Measurements from ENCODE around the gene VRK1.
"Not testable (repeated sequence)": the region's sequence is repeated elsewhere in the genome, so short reads cannot be mapped to it uniquely, and the experiment has no call there.

Gene VRK1

DNA sequence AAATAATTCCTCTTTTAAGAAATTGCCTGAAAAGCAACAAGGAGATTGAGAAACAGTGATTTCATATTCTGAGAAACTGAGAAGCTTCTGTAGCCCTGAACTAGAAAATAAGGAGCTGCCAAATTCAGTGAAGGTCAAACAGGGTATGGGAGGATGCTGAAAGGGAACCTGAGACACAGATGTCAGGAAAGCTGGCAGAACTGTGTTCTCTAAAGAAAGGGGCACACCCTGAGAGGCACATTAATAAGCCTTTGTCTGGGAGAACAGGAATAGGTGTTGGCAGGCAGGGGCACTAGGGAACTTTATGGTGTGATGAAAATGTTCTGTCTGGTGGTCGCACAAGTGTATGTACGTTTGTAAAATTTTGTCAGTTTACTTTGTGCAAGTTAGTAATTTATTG is 29.6 kb downstream of the VRK1 start:
- no peak for DNase-seq (ENCODE audit: low spot score)

DNA sequence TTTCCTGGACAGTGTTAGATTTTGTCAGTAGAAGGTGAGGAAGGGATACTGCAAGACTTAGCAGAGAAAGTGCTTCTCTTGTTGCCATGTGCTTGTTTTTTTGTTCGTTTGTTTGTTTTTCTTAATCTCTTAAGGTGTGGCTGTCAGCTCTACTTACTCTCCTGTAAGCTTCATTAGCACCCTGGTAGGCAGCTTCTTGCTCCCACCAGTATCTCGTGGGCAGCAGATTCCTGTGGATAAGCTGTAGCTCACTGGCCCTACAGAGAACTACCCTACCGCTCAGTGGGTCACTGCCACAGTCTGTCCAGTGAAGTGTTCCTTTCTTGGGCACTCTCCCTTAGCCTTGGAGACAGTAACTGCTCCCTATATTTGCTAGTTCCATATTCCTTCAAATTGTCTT is 30.1 kb downstream of the VRK1 start:
- no peak for DNase-seq (ENCODE audit: low spot score)

DNA sequence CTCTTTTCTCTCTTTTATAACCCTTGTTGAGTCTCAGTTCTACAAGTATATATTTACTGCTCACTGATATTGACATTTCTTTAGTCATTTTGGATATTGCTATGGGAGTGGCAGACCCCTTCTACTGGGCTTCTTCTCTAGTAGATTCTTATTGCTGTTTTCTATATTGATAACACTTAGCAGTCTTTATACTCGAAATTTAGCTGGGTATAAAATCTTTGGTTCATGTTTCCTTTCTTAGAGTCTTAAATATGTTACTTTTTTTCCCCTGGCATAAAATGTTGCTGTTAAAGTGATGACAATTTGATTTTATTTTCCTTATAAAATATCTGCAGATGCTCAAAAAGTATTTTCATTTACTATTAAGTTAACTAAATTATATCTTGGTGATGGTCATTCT is 32.6 kb downstream of the VRK1 start:
- DNase-seq (ENCODE audit: low spot score), result no peak

DNA sequence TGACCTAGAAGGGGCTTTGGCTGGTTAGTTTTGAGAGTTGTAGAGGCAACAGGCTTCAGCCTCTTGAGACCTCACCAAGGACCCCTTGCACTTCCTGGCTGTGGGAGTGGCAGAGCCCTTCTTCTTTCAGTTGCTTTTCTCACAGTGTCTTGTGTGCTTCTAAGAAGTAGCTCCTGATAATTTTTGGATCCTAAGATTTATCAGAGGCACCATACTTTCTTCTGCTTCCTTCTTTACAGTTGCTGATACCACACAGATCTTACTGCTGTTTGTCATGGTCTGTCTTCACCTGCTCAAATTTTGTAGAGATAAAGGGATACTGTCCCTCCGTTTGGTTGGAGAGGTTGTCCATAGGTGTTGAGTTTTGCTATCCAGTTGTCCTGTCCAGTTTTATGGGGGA is 33.8 kb downstream of the VRK1 start:
- no peak for DNase-seq (ENCODE audit: low spot score)

DNA sequence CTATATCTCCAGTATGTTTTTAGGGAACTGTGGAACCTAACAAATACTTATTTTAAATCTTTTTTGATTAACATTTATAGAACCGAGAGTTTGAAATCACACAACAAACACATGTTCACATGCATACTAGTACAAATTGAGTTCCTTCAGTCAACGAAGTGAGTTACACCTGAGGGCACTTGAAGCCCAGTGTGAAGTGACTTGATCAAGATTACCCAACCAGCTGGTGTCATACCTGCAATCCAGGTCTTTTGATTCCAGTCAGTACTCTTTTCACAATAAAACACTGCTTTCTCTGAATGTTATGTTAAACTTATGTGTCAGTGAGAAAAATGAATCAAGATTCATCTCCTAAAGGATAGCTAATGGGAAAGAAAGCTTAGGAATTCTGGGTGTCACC is 35.2 kb downstream of the VRK1 start:
- DNase-seq (ENCODE audit: low spot score), result no peak

DNA sequence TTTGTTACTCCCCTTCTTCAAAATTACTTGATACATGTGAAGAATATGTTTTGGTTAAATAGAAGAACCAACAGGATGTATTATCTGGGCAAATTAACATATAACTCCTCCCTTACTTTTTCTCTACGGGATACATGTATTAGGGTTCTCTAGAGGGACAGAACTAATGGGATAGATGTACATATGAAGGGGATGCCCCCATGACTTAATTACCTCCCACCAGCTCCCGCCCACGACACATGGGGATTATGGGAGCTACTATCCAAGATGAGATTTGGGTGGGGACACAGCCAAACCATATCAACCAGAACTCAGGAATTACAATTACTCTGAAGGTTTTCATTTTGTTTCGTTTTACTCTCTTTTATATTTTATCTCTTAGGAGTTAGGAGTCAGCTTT is 41.3 kb downstream of the VRK1 start:
- no peak for DNase-seq (ENCODE audit: low spot score)

DNA sequence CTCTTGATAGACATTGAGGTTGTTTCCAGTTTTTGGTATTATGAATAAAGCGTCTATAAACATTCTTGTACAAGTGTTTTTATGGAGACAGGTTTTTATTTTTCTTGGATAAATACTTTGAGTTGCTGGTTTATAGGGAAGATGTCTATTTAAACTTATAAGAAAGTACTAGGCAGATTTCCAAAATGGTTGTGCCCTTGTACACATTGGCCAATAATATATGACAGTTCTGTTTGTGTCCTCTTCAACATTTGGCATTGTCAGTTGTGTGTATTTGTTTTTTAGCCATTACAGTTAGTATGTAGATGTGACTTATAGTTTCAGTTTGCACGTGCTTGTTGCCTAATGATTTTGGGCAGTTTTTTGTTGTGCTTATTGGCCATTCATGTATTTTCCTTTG is 42.1 kb downstream of the VRK1 start:
- DNase-seq (ENCODE audit: low spot score), result no peak

DNA sequence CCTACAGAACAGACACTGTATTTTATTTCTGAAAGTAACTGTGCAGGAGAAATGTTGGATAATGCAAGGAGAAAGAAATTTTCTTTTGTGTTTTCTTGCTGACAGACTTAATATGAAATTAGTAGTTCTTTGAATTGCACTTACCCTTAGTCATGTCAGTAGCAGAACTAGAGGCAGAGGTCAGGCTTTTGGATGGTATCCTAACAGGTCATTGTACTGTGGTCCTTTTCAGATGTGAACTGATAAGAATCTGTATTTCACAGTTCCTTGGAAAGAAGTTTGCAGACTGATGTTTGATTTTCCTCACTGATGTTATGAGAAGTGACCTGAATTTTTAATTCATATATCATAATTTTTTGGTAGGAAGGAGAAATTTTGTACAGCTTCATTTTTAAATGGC is 46.0 kb downstream of the VRK1 start:
- DNase-seq (ENCODE audit: low spot score), result no peak

DNA sequence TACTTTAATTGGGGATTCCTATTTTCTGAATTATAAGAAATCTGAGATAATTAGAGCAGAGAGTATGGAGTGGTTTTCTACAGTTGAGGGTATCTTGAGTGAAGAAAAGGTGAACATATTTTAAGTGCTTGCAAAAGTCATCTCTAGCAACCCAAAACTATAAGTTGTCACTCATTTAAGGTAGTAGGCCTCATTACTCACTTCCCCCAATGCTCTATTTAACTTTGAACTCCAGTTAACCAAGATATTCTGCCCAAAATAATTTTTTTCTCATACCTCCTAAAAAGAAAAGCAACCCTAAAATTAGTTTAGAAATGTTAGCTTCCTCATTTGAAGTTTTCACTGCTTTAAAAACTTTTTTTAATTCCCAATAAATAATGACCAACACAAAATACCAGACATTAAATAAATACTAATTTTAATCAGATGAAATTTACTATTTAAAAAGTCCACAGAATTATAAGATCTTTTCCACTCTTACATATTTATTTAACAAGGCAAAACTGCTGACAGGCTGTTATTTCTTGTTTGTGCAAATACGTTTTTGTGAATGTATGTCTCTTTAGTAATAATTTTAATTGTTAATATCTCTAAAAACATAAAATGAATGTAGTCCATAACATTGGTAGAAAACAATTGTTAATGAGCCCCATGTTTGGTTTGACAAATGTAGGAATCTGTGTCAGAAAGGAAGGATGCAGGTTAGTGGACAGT is 47.8 kb downstream of the VRK1 start:
- DNase-seq (ENCODE audit: low spot score), result no peak

DNA sequence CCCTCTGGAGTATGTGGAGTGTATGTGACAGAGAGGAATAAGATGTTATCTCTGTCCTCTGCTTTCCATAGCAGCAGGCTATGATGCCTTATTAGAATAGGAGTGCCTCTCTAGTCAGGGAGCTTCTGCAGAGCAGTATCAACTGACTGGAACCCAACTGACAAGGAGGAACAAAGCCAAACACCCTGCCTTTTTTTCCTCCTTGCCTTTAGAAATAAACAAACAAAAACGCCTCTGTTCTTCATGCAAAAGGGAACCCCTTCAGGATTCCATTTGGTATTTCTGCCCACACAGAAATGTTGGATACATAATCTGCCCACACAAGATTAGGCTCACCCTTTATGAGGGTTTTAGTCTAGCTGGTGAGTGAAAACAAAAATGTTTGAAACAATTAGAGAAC is 50.3 kb downstream of the VRK1 start:
- no peak for DNase-seq (ENCODE audit: low spot score)

DNA sequence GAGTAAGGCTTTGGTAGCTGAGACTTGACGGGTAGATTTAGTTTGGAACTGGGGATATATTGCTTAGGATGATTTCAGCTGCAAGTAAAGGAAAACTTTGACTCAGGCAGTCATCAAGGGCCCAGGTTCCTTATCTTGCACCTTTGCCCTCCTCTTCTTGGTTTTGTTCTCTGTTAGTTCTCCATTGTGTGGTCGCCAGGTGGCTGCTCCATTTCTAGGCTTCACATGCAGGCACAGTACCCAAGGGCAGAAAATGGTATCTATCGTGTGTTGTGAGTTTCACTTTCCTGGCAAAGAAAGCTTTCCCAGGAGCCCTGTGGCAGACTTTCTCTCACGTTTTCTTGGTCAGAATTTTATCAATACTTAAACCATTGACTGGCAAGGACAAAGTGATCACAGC is 50.8 kb downstream of the VRK1 start:
- DNase-seq (ENCODE audit: low spot score), result no peak

DNA sequence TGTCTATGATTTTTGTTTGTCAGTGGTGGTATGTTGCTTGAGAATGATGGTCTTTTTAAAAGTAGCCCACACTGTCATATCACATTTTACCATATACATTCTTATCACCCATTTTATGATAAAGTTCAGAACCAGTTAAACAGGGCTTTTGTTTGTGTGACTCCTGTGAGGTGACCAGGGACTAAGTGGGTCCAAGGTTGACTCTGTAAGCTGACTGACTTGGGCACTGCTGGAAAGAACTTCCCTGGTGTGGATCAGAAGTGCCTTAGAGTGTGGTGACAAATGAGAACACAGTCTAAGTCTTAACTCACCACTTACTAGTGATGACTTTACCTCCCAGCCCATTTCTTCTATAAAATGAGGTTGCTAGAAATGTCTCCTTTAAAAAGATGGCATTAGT is 52.6 kb downstream of the VRK1 start:
- DNase-seq (ENCODE audit: low spot score), result no peak

DNA sequence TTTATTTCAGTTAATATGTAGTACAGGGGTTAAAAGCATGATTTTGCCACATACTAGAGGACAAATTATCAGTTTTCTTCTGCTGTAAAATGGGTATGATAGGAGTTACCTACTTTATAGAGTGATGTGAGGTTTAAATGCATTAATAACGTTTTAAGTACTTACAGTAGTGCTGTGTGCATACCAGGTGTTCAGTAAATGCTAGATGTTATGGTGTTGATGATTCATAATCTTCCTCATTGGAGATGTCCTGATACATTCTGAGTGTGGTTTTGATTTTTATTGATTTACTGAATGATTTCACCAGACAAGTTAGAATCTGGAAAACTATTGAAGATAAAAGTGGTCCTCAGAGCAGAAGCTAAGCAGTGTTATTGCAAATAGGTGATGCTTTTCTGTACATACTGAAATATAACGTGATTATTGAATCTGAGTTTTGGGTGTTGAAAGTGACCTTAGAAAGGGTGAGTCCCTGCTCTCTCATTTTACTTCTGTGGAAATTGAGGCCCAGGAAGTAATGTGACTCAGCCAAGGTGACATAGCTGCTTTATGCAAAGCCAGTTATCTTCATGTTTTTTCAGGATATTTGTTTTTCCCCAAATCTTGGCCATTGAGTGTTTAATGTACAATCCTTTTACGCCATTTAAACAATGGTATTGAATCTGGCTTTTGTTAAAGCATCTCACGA is 54.7 kb downstream of the VRK1 start:
- no peak for DNase-seq (ENCODE audit: low spot score)

DNA sequence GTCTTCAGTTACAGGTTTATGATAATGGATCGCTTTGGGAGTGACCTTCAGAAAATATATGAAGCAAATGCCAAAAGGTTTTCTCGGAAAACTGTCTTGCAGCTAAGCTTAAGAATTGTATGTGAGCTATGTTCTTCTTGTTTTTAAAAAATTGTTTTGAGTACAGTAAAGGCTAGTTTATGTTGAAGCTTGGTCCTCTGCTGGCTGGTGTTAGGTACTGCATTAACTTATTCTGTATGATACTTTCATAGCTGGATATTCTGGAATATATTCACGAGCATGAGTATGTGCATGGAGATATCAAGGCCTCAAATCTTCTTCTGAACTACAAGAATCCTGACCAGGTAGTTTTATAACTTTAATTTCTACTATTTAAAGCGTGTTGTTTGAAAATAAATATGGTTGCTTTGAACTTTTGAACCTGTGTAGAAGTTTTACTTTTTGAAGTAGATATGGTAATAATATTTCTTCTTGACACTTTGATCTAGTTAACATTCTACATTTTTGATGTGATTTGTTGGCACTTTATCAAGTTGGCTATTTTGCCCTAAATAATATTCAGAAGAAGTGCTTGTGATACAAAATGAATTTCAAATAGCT is 55.7 kb downstream of the VRK1 start:
- peak; percentile 5 for DNase-seq (ENCODE audit: low spot score)

DNA sequence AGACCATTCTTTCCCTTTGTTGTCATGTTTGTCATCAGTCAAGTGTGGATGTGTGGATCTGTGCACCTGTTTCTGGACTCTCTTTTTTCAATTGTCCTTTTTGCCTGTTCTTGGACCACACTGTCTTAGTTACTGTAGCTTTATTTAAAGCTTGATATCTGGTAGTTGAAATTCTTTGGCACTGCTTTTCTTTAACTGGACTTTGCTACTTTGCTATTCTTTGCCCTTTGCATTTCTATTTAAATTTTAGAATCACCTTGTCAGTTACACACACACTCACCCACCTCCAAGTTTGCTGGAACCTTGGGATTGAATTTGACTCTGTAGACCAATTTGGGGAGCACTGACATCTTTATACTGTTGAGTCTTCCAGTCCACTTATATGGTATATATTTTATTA is 61.5 kb downstream of the VRK1 start:
- no peak for DNase-seq (ENCODE audit: low spot score)

DNA sequence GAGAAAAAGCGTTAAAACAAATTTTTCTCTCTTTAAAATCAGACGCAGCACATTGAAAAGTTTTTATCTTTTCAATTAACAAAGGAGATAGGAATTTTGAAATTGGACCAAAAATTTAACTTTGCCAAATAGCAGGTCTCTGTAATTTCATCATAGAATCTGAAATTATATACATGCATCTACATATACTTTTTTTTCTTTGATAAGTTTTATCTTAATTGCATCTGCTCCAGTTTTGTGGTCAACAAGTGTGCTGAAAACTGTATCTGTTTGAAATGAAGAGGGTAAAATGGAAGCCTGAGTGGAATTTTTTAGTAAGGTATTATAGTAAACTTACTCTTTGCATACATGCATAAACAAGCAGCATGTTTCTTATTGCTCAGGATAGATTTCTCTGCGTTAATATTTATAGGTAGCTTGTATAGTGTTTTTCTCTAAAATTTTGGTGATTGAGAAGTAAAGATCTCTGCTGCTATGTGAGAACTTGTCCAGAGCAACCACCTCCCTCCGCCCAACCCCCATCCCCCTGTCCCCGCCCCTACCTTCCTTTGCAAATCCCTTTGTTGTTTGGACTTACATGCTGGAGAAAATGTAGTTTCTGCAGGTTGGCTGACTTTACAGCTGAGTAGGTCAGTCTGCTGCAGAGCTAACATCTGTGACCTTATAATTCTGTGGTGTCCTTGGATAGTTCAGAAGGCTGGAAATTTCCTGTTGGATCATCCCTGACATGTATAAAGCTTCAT is 64.6 kb downstream of the VRK1 start:
- no peak for DNase-seq (ENCODE audit: low spot score)

DNA sequence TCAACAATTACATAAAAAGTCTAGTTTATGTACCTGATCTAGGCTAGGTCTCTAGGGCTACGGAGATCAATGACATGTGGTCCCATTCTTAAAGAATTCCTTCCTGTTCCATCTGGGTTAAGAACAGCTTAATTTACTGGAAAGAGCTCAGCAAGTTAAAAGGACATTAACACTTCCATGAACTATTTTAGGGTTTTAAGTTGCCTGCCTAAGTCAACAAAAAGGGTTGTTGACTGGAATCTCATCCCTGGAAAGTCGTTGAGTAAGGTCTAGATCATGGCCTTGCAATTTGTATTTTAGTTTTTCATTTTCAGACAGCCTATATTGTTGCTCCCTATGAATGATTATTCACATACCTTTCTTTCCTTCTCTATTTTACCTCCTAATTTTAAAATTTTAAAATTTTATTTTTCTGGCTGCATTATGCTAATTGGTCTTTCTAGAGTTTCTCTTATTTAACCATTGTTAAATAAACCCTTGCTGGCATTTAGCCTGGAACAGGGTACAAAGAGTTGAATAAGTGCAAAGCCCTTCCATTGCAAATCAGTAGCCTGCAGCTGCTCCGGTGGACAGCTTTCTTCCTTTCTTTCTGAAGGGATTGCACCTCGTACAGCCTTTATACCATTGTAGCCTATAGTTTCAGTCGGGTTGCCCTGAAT is 66.3 kb downstream of the VRK1 start:
- DNase-seq (ENCODE audit: low spot score), result no peak

DNA sequence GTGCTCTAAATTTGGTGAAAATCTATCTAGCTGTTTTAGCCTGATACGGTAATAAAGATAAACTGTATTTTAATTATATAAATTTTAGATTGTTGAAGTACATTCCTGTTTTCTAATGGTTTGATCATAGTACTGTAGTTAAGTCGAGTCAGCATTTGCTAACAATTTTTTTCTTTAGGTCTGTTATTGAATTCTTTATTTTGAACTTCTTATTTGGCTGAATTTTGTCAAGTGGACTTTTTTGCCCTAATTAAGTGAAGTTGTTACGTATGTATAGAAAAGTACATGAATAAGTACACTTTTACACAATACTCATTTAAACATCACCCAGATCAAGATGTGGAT is 66.8 kb downstream of the VRK1 start:
- no peak for DNase-seq (ENCODE audit: low spot score)

DNA sequence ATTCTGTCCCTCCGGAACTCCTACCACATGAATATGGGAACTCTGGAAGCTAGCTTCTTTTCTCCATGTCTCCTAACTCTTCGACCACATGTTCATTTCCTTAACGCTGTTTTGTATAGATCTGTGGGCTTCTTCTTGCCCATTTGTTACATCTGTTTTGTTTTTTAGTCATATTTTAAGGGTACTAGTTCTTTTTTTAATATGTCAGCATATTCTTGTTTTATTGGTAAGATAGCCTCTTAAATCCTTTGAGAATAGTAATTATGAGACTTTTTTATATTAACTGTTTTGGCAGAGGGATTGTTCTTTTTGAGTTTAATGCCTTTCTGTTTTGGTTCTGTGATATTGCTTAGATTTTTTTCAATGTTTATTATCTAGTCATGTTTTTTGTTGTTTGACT is 70.5 kb downstream of the VRK1 start:
- no peak for DNase-seq (ENCODE audit: low spot score)

DNA sequence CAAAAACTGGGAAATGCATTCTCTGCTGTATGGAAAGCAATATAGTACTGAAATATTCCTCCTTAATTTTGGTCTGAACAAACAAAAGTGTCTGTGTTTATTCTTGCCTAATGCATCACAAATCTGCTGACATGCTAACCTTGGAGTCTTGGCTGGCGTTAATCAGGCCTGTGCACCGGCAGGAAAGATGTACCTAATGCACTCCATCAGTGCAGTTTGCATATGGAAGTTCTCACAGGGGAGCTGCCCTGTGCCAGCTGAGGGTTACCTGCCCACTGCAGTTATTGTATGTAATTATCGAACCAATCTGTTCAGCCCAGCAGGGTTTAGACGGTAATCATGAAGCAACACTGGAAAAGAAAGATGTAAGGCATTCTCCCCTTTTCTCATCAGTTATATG is 76.9 kb downstream of the VRK1 start:
- no peak for DNase-seq (ENCODE audit: low spot score)

DNA sequence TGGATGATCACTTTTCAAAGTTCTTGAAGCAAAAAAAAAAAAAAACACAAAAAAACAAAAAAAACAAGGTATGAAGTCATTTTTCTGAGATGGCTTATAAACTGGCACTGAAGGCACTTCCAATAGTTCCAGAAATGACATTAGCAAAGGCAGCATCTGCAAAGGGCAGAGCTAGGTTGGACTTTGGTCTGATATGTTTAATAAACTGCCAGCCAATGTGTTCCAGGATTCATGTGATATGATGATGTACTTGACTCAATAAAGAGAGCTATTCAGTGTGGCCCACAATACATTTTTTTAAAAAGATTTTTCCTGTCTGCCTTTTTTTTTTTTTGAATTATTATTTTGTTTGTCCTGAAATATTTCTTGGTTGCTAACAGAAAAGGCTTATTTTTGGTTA is 79.6 kb downstream of the VRK1 start:
- no peak for DNase-seq (ENCODE audit: low spot score)

DNA sequence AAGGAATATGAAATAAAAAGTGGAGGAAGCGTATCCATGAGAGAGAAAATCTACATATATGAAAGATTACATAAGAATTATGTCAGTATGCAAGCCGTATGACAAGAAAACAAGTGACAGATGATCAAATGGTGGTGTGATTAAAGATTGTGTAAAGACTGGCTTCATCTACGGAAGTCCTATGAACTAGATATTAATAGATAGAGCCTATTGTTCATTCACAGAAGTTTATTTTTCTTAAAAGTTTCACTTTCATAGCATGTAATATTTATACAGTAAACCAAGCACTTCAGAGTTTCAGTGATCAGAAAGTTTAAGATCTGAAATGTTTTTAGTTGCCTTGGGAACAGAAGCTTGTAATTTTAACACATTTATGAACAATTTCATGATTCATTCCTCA is 84.5 kb downstream of the VRK1 start:
- no peak for DNase-seq (ENCODE audit: low spot score)

DNA sequence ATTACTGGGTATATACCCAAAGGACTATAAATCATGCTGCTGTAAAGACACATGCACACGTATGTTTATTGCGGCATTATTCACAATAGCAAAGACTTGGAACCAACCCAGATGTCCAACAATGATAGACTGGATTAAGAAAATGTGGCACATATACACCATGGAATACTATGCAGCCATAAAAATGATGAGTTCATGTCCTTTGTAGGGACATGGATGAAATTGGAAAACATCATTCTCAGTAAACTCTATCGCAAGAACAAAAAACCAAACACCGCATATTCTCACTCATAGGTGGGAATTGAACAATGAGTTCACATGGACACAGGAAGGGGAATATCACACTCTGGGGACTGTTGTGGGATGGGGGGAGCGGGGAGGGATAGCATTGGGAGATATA is 86.8 kb downstream of the VRK1 start:
- DNase-seq (ENCODE audit: low spot score), result not testable (repeated sequence)

All from germinal center (tissue), 1 donor.